ENCODE results near the gene AK4. TPM values are rescaled to one million over a fixed set of nuclear protein-coding genes. Genes with fewer than 3 reads are reported as not detected.
A peak's percentile ranks its signal among the peaks of the same experiment; 100 is the strongest.

Gene AK4
- total RNA-seq, 4 donors from 2014 or later, result 7.8 to 13.9 (median 9.8) TPM

- H3K27me3 ChIP-seq, result no peaks in the 10 kb centered on the region
- no peak for TF ChIP-seq POLR2A (IDR thresholded peaks at IDR 0.05)
- TF ChIP-seq CTCF (IDR thresholded peaks at IDR 0.05), result no peak
- 85 to 92% methylated on average over 10 to 14 of the region's 14 CpGs for WGBS, 2 donors
- intact Hi-C loops (cut with DNase I), result no loop called here
- no peaks in the 10 kb centered on the region for H3K9me3 ChIP-seq
- no peak for DNase-seq
- H3K36me3 ChIP-seq, result no peaks in the 10 kb centered on the region
- no peaks in the 10 kb centered on the region for H3K4me1 ChIP-seq
- H3K27ac ChIP-seq, result no peak overlapping the region
- no peak overlapping the region for H3K4me3 ChIP-seq (replicated peaks in 1 of 3)
These were observed 25.1 kb downstream of the AK4 start for GRCh38 chr1:65172936-65173690.

- H3K27ac ChIP-seq, result no peak overlapping the region
- no peaks in the 10 kb centered on the region for H3K9me3 ChIP-seq
- DNase-seq, result peak; percentile 29 to 48
- H3K4me1 ChIP-seq, result no peaks in the 10 kb centered on the region
- intact Hi-C loops (cut with DNase I), result no loop called here
- H3K4me3 ChIP-seq (replicated peaks in 1 of 3), result no peak overlapping the region
- WGBS, 2 donors, result 28 to 29% methylated on average over 3 of the region's 3 CpGs
- no peaks in the 10 kb centered on the region for H3K27me3 ChIP-seq
- H3K36me3 ChIP-seq, result no peaks in the 10 kb centered on the region
- TF ChIP-seq CTCF (IDR thresholded peaks at IDR 0.05) (no peak), POLR2A (IDR thresholded peaks at IDR 0.05) (no peak)
These were observed 26.6 kb downstream of the AK4 start for GRCh38 chr1:65174585-65174984.

GRCh38 chr1:65175171-65176055, 27.4 kb downstream of the AK4 start:
- no peaks in the 10 kb centered on the region for H3K27me3 ChIP-seq
- no peaks in the 10 kb centered on the region for H3K9me3 ChIP-seq
- intact Hi-C loops (cut with DNase I), result no loop called here
- no peaks in the 10 kb centered on the region for H3K36me3 ChIP-seq
- 74 to 82% methylated on average over 13 of the region's 13 CpGs for WGBS, 2 donors
- TF ChIP-seq POLR2A (IDR thresholded peaks at IDR 0.05) (no peak), CTCF (IDR thresholded peaks at IDR 0.05) (no peak)
- DNase-seq, result no peak
- no peaks in the 10 kb centered on the region for H3K4me1 ChIP-seq
- H3K4me3 ChIP-seq (replicated peaks in 1 of 3), result no peak overlapping the region
- H3K27ac ChIP-seq, result no peak overlapping the region

- Histone ChIP-seq H3K4me3 (replicated peaks in 1 of 3) (no peak overlapping the region), H3K4me1 (no peaks in the 10 kb centered on the region), H3K27ac (no peak overlapping the region), H3K9me3 (no peaks in the 10 kb centered on the region), H3K36me3 (no peaks in the 10 kb centered on the region), H3K27me3 (no peaks in the 10 kb centered on the region)
- WGBS, 2 donors, result 83 to 98% methylated on average over 2 of the region's 2 CpGs
- intact Hi-C loops (cut with DNase I), result no loop called here
- TF ChIP-seq POLR2A (IDR thresholded peaks at IDR 0.05) (no peak), CTCF (IDR thresholded peaks at IDR 0.05) (no peak)
- DNase-seq, result no peak
These were observed 28.1 kb downstream of the AK4 start for GRCh38 chr1:65176056-65176450.

- TF ChIP-seq POLR2A (IDR thresholded peaks at IDR 0.05) (no peak), CTCF (IDR thresholded peaks at IDR 0.05) (no peak)
- intact Hi-C loops (cut with DNase I), result no loop called here
- Histone ChIP-seq H3K27ac (no peak overlapping the region), H3K36me3 (no peaks in the 10 kb centered on the region), H3K27me3 (no peaks in the 10 kb centered on the region), H3K4me1 (no peaks in the 10 kb centered on the region), H3K4me3 (replicated peaks in 1 of 3) (no peak overlapping the region), H3K9me3 (no peaks in the 10 kb centered on the region)
- no peak for DNase-seq
- WGBS, 2 donors, result 84 to 97% methylated on average over 3 of the region's 3 CpGs
These were observed 28.6 kb downstream of the AK4 start for GRCh38 chr1:65176591-65176990.
